H54 (cell line): ENCODE results near the gene MRPL10.
"Not testable (repeated sequence)": the region's sequence is repeated elsewhere in the genome, so short reads cannot be mapped to it uniquely, and the experiment has no call there.

ENCODE experiments used
- DNase-seq: peaks from one replicate; pipeline ENCODE4 v3.0.0; 2011; ENCODE audit warnings: low spot score, mixed read lengths; ENCODE audit not compliant: insufficient read length
- FAIRE-seq: peaks from 3 replicates; lab custom pipeline; 2011; peaks lifted over from hg19 to GRCh38; lab: Jason Lieb, UNC
- POLR2A ChIP-seq: IDR thresholded peaks from 2 replicates; pipeline ENCODE4 v1.6.1; 2011; ENCODE audit warnings: low read depth, mild to moderate bottlenecking, low read length

MRPL10 gene

GRCh38 chr17:47789611-47790561 lies 41.5 kb downstream of the MRPL10 start:
- no peak for TF ChIP-seq POLR2A
- DNase-seq (no peak), FAIRE-seq (no peak)

GRCh38 chr17:47785538-47786123 lies 45.7 kb downstream of the MRPL10 start:
- FAIRE-seq (no peak), DNase-seq (no peak)
- TF ChIP-seq POLR2A, result no peak

- TF ChIP-seq POLR2A, result no peak
- DNase-seq (no peak), FAIRE-seq (no peak)
These were observed 49.9 kb downstream of the MRPL10 start for GRCh38 chr17:47781397-47781796.

GRCh38 chr17:47778184-47778635 lies 53.1 kb downstream of the MRPL10 start:
- FAIRE-seq, result no peak
- DNase-seq, result no peak
- no peak for TF ChIP-seq POLR2A

DNA sequence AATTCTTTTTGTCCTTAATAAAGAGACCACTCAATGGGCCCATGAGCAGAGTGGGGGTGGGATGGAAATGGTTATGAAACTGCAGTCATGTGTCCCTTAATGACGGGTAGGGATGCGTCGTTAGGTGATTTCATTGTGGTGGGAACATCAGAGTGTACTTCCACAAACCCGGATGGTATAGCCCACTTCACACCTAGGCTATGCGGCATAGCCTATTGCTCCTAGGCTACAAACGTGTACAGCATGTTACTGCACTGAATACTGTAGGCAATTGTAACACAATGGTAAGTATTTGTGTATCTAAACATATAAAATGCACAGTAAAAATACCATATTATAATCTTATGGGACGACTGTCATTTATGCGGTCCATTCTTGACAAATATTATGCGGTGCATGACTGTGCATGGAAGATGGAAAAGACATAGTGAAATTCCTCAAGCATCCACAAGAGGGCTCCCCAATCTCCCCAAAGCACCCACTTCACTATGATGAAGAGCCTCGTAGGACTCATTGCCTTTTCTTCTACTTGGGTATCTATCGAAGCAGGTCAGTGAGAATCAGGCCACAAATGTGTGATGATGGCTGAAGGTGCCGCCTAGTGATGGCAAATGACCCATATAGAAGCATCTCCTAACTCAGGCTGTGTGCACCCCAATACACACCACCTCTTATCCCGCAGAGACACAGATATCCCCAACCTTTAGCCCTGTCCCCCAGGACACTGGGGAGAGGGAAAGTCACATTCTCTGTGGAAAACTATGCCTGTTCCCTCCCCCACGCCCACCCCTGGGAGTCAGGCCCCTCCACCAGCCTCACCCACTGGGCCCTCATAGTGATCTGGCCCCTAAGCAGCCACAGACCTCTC lies 54.8 kb downstream of the MRPL10 start:
- FAIRE-seq (peak; percentile 30), DNase-seq (peak; percentile 70)
- no peak for TF ChIP-seq POLR2A

DNA sequence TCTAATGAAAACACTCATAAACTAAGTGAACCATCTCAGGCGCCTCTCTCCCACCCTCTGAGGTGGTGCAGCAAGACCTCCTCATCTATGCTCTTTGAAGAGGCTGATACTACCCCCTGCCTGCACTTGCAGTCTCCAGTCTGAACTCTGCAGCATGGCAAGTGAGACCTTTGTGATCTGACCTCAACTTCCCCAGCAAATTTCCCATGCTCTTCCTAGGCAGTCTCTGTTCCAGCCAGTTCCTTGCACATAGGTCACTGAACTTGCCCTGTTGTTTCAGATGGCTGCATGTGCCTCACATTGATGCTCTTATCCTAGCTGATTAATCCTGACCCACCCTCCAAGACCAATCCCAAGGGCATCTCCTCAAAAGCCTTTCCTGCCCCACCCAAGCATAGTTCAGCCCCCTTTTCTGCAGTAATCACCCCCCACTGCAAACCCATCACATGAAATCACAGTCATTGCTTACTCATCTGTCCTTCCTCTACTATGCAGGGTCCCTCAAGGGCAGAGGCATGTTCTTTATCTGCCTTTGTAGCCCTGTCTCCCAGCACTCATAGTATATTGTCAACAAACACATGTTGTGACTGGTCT lies 56.3 kb downstream of the MRPL10 start:
- FAIRE-seq (no peak), DNase-seq (no peak)
- TF ChIP-seq POLR2A, result no peak

DNA sequence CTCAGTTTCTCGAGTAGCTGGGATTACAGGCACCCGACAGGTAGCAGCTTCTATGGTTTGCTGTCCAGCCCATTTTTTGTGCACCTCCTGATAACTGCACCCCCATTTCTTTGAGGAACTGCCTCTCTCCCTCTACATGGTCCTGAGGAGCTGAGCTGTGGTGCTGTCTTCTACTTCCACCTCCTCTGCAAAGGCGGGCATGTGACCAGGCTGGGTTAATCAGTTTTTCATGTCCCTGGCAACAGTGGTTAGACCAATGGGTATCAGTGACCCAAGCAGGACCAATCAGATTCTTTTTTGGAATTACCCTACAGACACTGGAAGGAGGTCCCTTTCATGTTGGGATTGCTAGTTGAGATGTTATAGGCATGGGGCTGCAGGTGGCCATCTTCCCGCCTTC lies 57.0 kb downstream of the MRPL10 start:
- DNase-seq (no peak), FAIRE-seq (no peak)

GRCh38 chr17:47773649-47774048 lies 57.7 kb downstream of the MRPL10 start:
- FAIRE-seq, DNase-seq: not testable (repeated sequence)

More for the DNA sequence above, 57.0 kb downstream of the MRPL10 start:
- no peak for TF ChIP-seq POLR2A
